Mesothelial cell of epicardium (in vitro differentiated cells): ENCODE data around the gene ATP1B3. TPM values are rescaled to one million over a fixed set of nuclear protein-coding genes. Genes with fewer than 3 reads are reported as not detected.

ENCODE experiments used
- DNase-seq, 2 experiments: peaks; one replicate each; pipeline ENCODE4 v3.0.0; 2021; ENCODE audit warnings: low spot score in 2 of 2; ENCODE audit not compliant: unreplicated experiment in 2 of 2
- H3K27ac Mint-ChIP-seq: 2 replicates; pipeline ENCODE4 v1.8.0; 2021; ENCODE audit warnings: mixed read lengths
- H3K27me3 Mint-ChIP-seq: 2 replicates; pipeline ENCODE4 v1.8.0; 2021; ENCODE audit warnings: low read depth, mixed read lengths
- H3K36me3 Mint-ChIP-seq: 2 replicates; pipeline ENCODE4 v1.8.0; 2021; ENCODE audit warnings: mixed read lengths
- H3K4me1 Mint-ChIP-seq: 2 replicates; pipeline ENCODE4 v1.8.0; 2021; ENCODE audit warnings: mixed read lengths
- H3K4me3 Mint-ChIP-seq: 2 replicates; pipeline ENCODE4 v1.8.0; 2021; ENCODE audit warnings: mild to moderate bottlenecking, moderate library complexity, mixed read lengths
- H3K9me3 Mint-ChIP-seq: 2 replicates; pipeline ENCODE4 v1.8.0; 2021; ENCODE audit warnings: mixed read lengths
- CTCF ChIP-seq: fragments of 200-600 bp; sonication (generic); IDR thresholded peaks from one replicate; pipeline ENCODE4 v1.5.0; 2021; ENCODE audit warnings: antibody characterized with exemption; ENCODE audit not compliant: unreplicated experiment
- total RNA-seq: library from RNA; stranded (reverse); gene quantifications from 3 replicates; pipeline ENCODE4 v1.2.1, GENCODE V29; 2021

Gene ATP1B3
- total RNA-seq, 1 donor from 2014 or later, result 154 TPM

DNA sequence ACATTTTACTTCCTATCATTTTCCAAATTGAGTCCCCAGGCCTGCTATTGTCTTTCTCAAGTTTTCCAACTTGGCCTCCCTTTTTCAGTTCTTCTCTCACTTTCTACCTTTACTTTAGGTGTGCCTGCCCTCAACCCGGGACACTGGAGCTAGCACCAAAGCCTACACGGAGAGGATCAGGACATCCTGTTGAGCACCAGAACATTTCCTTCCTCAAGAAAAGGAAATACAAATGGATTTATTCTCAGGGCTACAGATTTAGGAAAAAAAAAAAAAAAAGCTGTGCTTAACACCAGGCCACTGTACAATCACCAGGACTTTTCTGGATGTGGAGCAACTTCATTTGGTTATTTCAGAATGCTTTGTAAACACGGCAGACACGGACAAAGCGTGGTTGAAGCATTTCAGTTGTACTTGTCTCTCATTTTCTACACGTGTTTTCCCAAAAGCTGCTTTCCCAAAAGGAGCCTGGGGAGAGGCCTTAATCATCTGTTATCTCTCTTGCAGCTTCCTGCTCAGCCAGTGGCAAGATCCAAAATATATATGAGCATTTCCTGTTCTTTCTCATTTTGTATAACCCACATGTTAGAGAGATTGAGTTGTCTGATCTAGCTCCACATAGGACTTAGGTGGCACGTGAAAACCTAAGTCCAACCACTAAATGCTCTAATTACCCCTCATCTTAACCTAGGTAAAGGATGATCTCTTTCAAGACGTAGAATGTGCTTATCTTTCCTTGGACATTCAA, 15.5 kb upstream of the ATP1B3 start:
- Mint-ChIP-seq H3K4me1 (peaks cover 7% of the 10 kb centered on the region), H3K36me3 (no peaks in the 10 kb centered on the region), H3K9me3 (no peaks in the 10 kb centered on the region), H3K27ac (peak overlapping the region; percentile 68), H3K4me3 (no peak overlapping the region), H3K27me3 (no peaks in the 10 kb centered on the region)
- no peak for TF ChIP-seq CTCF
- no peak for DNase-seq

GRCh38 chr3:141862279-141862816, 14.1 kb upstream of the ATP1B3 start:
- Mint-ChIP-seq H3K36me3 (no peaks in the 10 kb centered on the region), H3K27ac (no peak overlapping the region), H3K4me1 (peaks cover 7% of the 10 kb centered on the region), H3K27me3 (no peaks in the 10 kb centered on the region), H3K9me3 (no peaks in the 10 kb centered on the region), H3K4me3 (no peak overlapping the region)
- no peak for TF ChIP-seq CTCF
- no peak for DNase-seq

GRCh38 chr3:141863491-141863890, 13.0 kb upstream of the ATP1B3 start:
- peaks cover 7% of the 10 kb centered on the region for H3K4me1 Mint-ChIP-seq
- H3K36me3 Mint-ChIP-seq, result no peaks in the 10 kb centered on the region
- no peaks in the 10 kb centered on the region for H3K27me3 Mint-ChIP-seq
- DNase-seq, result no peak
- TF ChIP-seq CTCF, result no peak
- no peak overlapping the region for H3K4me3 Mint-ChIP-seq
- no peak overlapping the region for H3K27ac Mint-ChIP-seq
- H3K9me3 Mint-ChIP-seq, result no peaks in the 10 kb centered on the region

DNA sequence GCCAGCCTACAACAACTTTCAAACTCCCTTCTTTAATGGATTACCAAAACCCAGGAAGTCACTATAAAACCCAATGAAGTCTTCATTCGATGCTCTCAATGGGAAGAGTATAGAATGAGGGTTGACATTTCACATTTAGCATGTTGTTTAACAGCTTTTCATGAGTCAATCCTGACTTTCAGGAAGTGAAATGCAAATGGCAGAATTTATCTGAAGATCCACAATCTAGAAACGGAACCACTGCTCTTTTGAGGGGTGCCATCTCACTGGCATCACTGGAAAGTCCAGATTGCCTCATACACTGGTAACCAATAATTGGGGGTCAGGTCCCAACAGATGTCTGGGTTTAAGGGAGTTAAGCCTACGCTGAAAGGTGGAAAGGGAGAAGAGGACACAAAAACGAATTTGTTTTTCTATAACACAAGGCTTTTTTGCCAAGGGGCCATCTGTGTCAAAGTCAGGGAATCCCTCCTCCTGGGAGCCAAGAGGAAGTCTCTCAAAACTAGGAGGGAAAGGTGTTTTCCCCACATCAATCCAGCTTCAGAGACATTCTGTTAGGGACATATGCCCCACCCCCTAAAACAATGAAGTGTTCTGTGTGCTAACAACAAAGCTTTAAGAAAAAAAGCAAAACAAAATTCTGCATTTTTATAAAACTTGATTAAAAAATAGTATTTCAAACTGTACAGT, 12.0 kb upstream of the ATP1B3 start:
- H3K27me3 Mint-ChIP-seq, result no peaks in the 10 kb centered on the region
- no peak overlapping the region for H3K4me3 Mint-ChIP-seq
- DNase-seq, result no peak
- H3K4me1 Mint-ChIP-seq, result peaks cover 7% of the 10 kb centered on the region
- TF ChIP-seq CTCF, result no peak
- H3K36me3 Mint-ChIP-seq, result no peaks in the 10 kb centered on the region
- no peak overlapping the region for H3K27ac Mint-ChIP-seq
- H3K9me3 Mint-ChIP-seq, result no peaks in the 10 kb centered on the region

GRCh38 chr3:141865101-141865500, 11.3 kb upstream of the ATP1B3 start:
- no peak for DNase-seq
- H3K27me3 Mint-ChIP-seq, result no peaks in the 10 kb centered on the region
- H3K4me3 Mint-ChIP-seq, result no peak overlapping the region
- TF ChIP-seq CTCF, result no peak
- no peak overlapping the region for H3K27ac Mint-ChIP-seq
- H3K9me3 Mint-ChIP-seq, result no peaks in the 10 kb centered on the region
- H3K36me3 Mint-ChIP-seq, result no peaks in the 10 kb centered on the region
- peaks cover 7% of the 10 kb centered on the region for H3K4me1 Mint-ChIP-seq
